Subcutaneous preadipocyte (primary cell): ENCODE results near the gene SSBP2. TPM values are rescaled to one million over a fixed set of nuclear protein-coding genes. Genes with fewer than 3 reads are reported as not detected.

Experiments
- total RNA-seq: library from RNA; depleted of rRNA; stranded (reverse); fragments of >200 nt; gene quantifications from 2 replicates; pipeline ENCODE4 v1.2.3, GENCODE V29; 2012

SSBP2 gene
- 17.2 and 27.2 TPM in 2 replicates for total RNA-seq

DNA sequence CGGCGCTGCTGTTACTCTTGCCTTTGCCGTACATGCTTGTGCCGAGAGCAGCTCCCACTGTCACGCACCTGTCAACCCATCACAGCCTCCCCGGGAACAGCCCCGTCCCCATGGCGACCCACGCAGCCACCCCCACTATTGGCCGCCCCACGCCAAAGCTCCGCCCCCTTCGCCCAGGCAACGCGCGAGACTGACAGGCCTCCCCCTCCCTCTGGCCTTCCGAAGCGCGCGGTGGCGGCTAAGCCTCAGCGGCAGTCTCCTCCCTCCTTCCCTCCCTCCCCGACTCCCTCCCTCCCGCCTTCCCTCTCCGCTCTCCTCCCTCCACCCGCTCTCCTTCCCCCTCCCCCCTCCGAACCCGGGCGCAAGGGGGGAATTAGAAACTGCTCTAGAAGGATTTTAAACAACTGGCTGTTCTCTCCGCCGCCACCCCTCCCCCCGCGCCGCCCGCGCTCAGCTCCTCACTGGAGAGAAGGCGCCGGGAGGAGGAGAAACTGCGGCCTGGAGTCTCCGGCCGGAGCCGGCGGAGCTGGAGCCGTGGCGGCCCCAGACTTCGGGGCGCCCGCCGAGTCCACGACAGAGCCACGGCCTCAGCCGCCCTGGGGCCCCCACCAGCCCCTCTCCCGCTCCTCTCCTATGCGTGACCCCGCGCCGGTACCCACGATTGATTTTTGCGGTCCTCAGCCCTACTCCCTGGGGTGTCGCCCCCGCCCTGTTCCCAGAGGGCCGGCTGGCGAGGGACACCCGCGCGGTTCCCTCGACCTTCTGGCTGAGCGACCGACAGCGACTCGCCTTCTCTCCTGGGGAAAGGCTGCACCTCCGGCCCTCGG lies at the start of gene SSBP2:
Gene SSBP2, minus strand, starts transcription at position 89 of the 827 bp plus-strand sequence. Its CDS starts 55 bp downstream, at position 34.

DNA sequence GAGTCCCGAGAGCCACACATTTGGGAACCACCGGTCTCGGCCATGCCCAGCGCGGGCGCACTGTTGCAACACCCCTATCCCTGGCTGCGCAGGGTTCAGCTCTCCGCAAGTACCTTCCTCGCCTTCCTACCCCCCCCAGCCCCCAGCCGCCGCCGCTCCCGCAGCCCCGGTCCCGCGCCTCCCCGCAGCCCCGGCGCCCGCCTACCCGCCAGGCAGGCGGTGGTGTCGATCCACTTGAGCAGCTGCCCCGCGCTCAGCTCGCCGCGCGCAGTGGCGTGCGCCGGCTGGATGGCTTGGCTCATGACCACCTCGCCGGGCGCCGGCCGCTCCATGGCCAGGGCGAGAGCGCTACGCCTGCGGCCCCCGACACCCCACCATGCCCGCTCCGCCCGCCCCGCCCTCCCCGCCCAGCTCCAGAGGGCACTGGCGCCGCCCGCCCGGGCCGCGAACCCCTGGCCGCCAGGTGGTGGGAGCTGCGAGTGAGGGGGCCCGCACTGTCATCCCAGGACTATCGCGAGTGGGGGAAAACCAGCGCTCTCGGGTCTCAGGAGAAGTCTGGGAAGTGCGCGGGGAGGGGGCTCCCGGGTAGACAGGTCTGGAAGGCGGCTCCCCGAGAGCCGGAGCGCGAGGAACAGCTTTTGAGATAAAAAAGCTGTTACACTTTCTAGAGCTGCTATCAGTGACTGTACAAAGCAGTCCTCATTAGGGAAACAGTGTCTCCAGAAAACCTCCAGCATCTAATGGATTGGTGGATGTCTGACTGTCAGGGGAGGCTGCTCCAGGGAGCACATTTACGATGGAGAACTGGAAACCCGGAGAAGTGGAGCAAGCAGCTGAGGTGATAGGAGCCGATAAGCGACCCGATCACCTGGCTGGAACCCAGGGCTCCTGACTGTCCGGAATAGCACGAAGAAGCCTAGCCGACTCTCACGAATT lies 356.8 kb downstream of the SSBP2 start, which contains the start of gene ACOT12:
Gene ACOT12, minus strand, starts transcription at position 352 of the 936 bp plus-strand sequence. Its CDS starts 20 bp downstream, at position 332.

Other genes with a start within 250 kb of the SSBP2 start
- 9.6 TPM in 2 replicates for gene ATG10, start 220.9 kb upstream of the SSBP2 start, total RNA-seq